ENCODE results near the gene CC2D2A.

GRCh38 chr4:15577508-15577907 is 107.8 kb downstream of the CC2D2A start:
- TF ChIP-seq MAX (CRISPR knock-in tag; IDR thresholded peaks at IDR 0.05) = no peak
- TF ChIP-seq YBX1 (IDR thresholded peaks at IDR 0.05) = no peak
- no peak for TF ChIP-seq HDGF (IDR thresholded peaks at IDR 0.05)
- no peak for TF ChIP-seq TAF1 (IDR thresholded peaks at IDR 0.05; ENCODE audit: control insufficient read depth, extremely low read depth, insufficient read depth, low read length, severe bottlenecking)
- TF ChIP-seq CTCF (IDR thresholded peaks at IDR 0.05 in 2 of 3, conservative IDR thresholded peaks at IDR 0.05 in 1 of 3; ENCODE audit: insufficient read depth in 2 of 3, low read depth in 1 of 3, low read length in 3 of 3) = no peak
- TF ChIP-seq TCF7L2 (IDR thresholded peaks at IDR 0.05; ENCODE audit: low read depth, low read length) = no peak
- no peak for TF ChIP-seq USF2 (CRISPR knock-in tag; IDR thresholded peaks at IDR 0.05)
- TF ChIP-seq ZNF280B (CRISPR knock-in tag; IDR thresholded peaks at IDR 0.05) = no peak
- no peak for TF ChIP-seq ZBTB26 (CRISPR knock-in tag; IDR thresholded peaks at IDR 0.05)
- TF ChIP-seq CAMTA2 (CRISPR knock-in tag; conservative IDR thresholded peaks at IDR 0.05) = no peak
- TF ChIP-seq SMARCE1 (IDR thresholded peaks at IDR 0.05) = no peak
- TF ChIP-seq ZNF780A (CRISPR knock-in tag; IDR thresholded peaks at IDR 0.05) = no peak

All from K562 (cell line).